A673 (cell line): ENCODE measurements around the gene SACM1L. TPM values are rescaled to one million over a fixed set of nuclear protein-coding genes. Genes with fewer than 3 reads are reported as not detected.

Experiments used
- BruUV-seq: library from RNA; stranded (reverse); fragments of 400-500 nt; replicated peaks from 2 replicates; lab custom pipeline; 2021; lab: Mats Ljungman, UMichigan
- CTCF ChIA-PET: fragments of 300-600 bp; sonication (Branson Sonifier 250); formaldehyde crosslinking; loops from one replicate; lab custom pipeline; 2022; ENCODE audit warnings: antibody characterized with exemption; lab: Charles Lee
- POLR2A ChIA-PET: fragments of 300-600 bp; sonication (Branson Sonifier 250); formaldehyde crosslinking; loops from one replicate; lab custom pipeline; 2022; ENCODE audit warnings: antibody characterized with exemption; ENCODE audit not compliant: low non-redundant PET; lab: Charles Lee
- DNase-seq: peaks from one replicate; pipeline ENCODE4 v3.0.0-alpha.2; 2015; ENCODE audit warnings: low spot score
- H3K27ac ChIP-seq: fragments of 200-600 bp; sonication (generic); 2 replicates; pipeline ENCODE4 v1.5.1; 2016; ENCODE audit warnings: mixed run types, low read depth, mild to moderate bottlenecking, mixed read lengths, antibody characterized with exemption, low read length; ENCODE audit not compliant: poor library complexity, severe bottlenecking
- H3K27me3 ChIP-seq: fragments of 200-600 bp; sonication (generic); replicated peaks from 2 replicates; pipeline ENCODE4 v1.6.1; 2017; ENCODE audit warnings: mixed run types, low read depth, mild to moderate bottlenecking, mixed read lengths, antibody characterized with exemption, low read length; ENCODE audit not compliant: insufficient read depth, poor library complexity
- H3K36me3 ChIP-seq: fragments of 200-600 bp; sonication (generic); 2 replicates; pipeline ENCODE4 v1.6.1; 2016; ENCODE audit warnings: mixed run types, mild to moderate bottlenecking, mixed read lengths, antibody characterized with exemption, low read length; ENCODE audit not compliant: insufficient read depth, poor library complexity, severe bottlenecking
- H3K4me1 ChIP-seq: fragments of 200-600 bp; sonication (generic); 2 replicates; pipeline ENCODE4 v1.6.1; 2017; ENCODE audit warnings: mixed run types, mild to moderate bottlenecking, mixed read lengths, antibody characterized with exemption, low read length; ENCODE audit not compliant: insufficient read depth, poor library complexity, severe bottlenecking
- H3K4me3 ChIP-seq: fragments of 200-600 bp; sonication (generic); 2 replicates; pipeline ENCODE4 v1.5.1; 2016; ENCODE audit warnings: low read depth, mixed run types, mild to moderate bottlenecking, mixed read lengths, low read length; ENCODE audit not compliant: poor library complexity, severe bottlenecking
- H3K9me3 ChIP-seq: fragments of 200-600 bp; sonication (generic); 2 replicates; pipeline ENCODE4 v1.6.1; 2016; ENCODE audit warnings: mixed run types, low read depth, mild to moderate bottlenecking, mixed read lengths, antibody characterized with exemption, low read length; ENCODE audit not compliant: poor library complexity, severe bottlenecking
- CTCF ChIP-seq: fragments of 300-800, 200-600 bp; sonication (generic); conservative IDR thresholded peaks from 2 replicates; pipeline ENCODE4 v1.5.1; 2017; ENCODE audit warnings: low read depth, mild to moderate bottlenecking, antibody characterized with exemption, low read length, moderate library complexity, mixed read lengths
- EZH2 ChIP-seq: fragments of 200-600 bp; sonication (generic); IDR thresholded peaks from 2 replicates; pipeline ENCODE4 v1.6.1; 2017; ENCODE audit warnings: borderline replicate concordance, low read depth, mild to moderate bottlenecking, mixed read lengths, antibody characterized with exemption, low read length; ENCODE audit not compliant: poor library complexity, severe bottlenecking
- intact Hi-C: fragments of 100-400 bp; cut with micrococcal nuclease; formaldehyde crosslinking; loops from one replicate; pipeline ENCODE4 v1.10.0; 2022; ENCODE audit not compliant: unreplicated experiment
- total RNA-seq: library from RNA; stranded (reverse); gene quantifications from 2 replicates; pipeline ENCODE4 v1.2.3, GENCODE V29; 2021

SACM1L gene
- total RNA-seq, 1 experiment from 2014 or later, result 32.8 TPM

- no peak for TF ChIP-seq CTCF
- no peak for TF ChIP-seq EZH2
- CTCF ChIA-PET, result no interaction called here
- H3K27me3 ChIP-seq, result no peaks in the 10 kb centered on the region
Observed at GRCh38 chr3:45785605-45786150, 96.5 kb downstream of the SACM1L start.

GRCh38 chr3:45786801-45787495 is 97.8 kb downstream of the SACM1L start:
- no peak overlapping the region for H3K4me3 ChIP-seq
- intact Hi-C loops, result no loop called here
- H3K27me3 ChIP-seq, result no peaks in the 10 kb centered on the region
- CTCF ChIA-PET, result no interaction called here
- no peak for TF ChIP-seq CTCF
- TF ChIP-seq EZH2, result no peak
- H3K9me3 ChIP-seq, result no peaks in the 10 kb centered on the region
- H3K27ac ChIP-seq, result no peak overlapping the region
- no peaks in the 10 kb centered on the region for H3K36me3 ChIP-seq
- no TSS peak for BruUV-seq
- POLR2A ChIA-PET, result no interaction called here
- no peak for DNase-seq
- no peaks in the 10 kb centered on the region for H3K4me1 ChIP-seq

More at GRCh38 chr3:45785605-45786150, 96.5 kb downstream of the SACM1L start:
- Histone ChIP-seq H3K27ac (no peak overlapping the region), H3K9me3 (no peaks in the 10 kb centered on the region), H3K4me1 (no peaks in the 10 kb centered on the region), H3K4me3 (no peak overlapping the region), H3K36me3 (no peaks in the 10 kb centered on the region)
- no TSS peak for BruUV-seq
- intact Hi-C loops, result no loop called here
- DNase-seq, result no peak
- POLR2A ChIA-PET, result no interaction called here

GRCh38 chr3:45787551-45787950 is 98.4 kb downstream of the SACM1L start:
- POLR2A ChIA-PET, result no interaction called here
- H3K4me1 ChIP-seq, result no peaks in the 10 kb centered on the region
- CTCF ChIA-PET, result no interaction called here
- no peaks in the 10 kb centered on the region for H3K9me3 ChIP-seq
- no peaks in the 10 kb centered on the region for H3K27me3 ChIP-seq
- H3K36me3 ChIP-seq, result no peaks in the 10 kb centered on the region
- no peak overlapping the region for H3K4me3 ChIP-seq
- DNase-seq, result no peak
- no peak overlapping the region for H3K27ac ChIP-seq
- TF ChIP-seq CTCF (no peak), EZH2 (no peak)
- intact Hi-C loops, result no loop called here
- BruUV-seq, result no TSS peak
